Thyroid gland (tissue), 4 donors: ENCODE measurements around the gene MPP3. TPM values are rescaled to one million over a fixed set of nuclear protein-coding genes. Genes with fewer than 3 reads are reported as not detected.

Experiments
- DNase-seq, 2 donors: peaks; one replicate each; pipeline ENCODE4 v3.0.0-alpha.2; 2019
- H3K27ac ChIP-seq, 3 donors: fragments of 200-600 bp; sonication (generic); 1 replicate in 2 of 3; 2 replicates in 1 of 3; pipeline ENCODE4 v1.5.1; 2016 to 2019; ENCODE audit warnings: mild to moderate bottlenecking in 1 of 3, moderate library complexity in 1 of 3
- H3K27me3 ChIP-seq: fragments of 200-600 bp; sonication (generic); one replicate; pipeline ENCODE4 v1.5.1; 2019
- H3K36me3 ChIP-seq, 2 donors: fragments of 200-600 bp; sonication (generic); one replicate each; pipeline ENCODE4 v1.5.1; 2016 to 2019
- H3K4me1 ChIP-seq, 2 donors: fragments of 200-600 bp; sonication (generic); one replicate each; pipeline ENCODE4 v1.5.1; 2017 to 2019
- H3K4me3 ChIP-seq, 3 donors: fragments of 200-600 bp; sonication (generic); replicated peaks in 1 of 3; 1 replicate in 2 of 3; 2 replicates in 1 of 3; pipeline ENCODE4 v1.5.1; 2016; ENCODE audit warnings: mild to moderate bottlenecking in 1 of 3
- H3K9me3 ChIP-seq: fragments of 200-600 bp; sonication (generic); one replicate; pipeline ENCODE4 v1.5.1; 2017
- POLR2A ChIP-seq, 2 donors: fragments of 450-650 bp; IDR thresholded peaks; one replicate each; pipeline ENCODE4 v1.6.1; 2017; ENCODE audit warnings: antibody characterized with exemption in 2 of 2, mild to moderate bottlenecking in 2 of 2, moderate library complexity in 1 of 2
- whole genome bisulfite sequencing, 2 donors: methylation state at CpG; one replicate each; pipeline ENCODE4 v1.1.5; 2017; 5-methylcytosine and 5-hydroxymethylcytosine counted together
- intact Hi-C: fragments of 100-400 bp; cut with DNase I; formaldehyde crosslinking; loops from one replicate; pipeline ENCODE4 v1.15.1; 2023
- total RNA-seq, 4 donors: library from RNA; depleted of rRNA; stranded (reverse); fragments of >200 nt; gene quantifications; one replicate each; pipeline ENCODE4 v1.2.3, GENCODE V29; 2016
- TF ChIP-seq, protein P1 (sequence below), 6 experiments: fragments of 200-600 bp in 3 of 6; fragments of 450-650 bp in 3 of 6; sonication (generic) in 3 of 6; IDR thresholded peaks; one replicate each; pipeline ENCODE4 v1.5.1; 2016 to 2019; ENCODE audit warnings: antibody characterized with exemption in 6 of 6, mild to moderate bottlenecking in 2 of 6, inconsistent platforms in 1 of 6, moderate library complexity in 1 of 6

MPP3 gene
- total RNA-seq, 4 donors from 2014 or later: 7.1 to 20.5 (median 15.4) TPM

DNA sequence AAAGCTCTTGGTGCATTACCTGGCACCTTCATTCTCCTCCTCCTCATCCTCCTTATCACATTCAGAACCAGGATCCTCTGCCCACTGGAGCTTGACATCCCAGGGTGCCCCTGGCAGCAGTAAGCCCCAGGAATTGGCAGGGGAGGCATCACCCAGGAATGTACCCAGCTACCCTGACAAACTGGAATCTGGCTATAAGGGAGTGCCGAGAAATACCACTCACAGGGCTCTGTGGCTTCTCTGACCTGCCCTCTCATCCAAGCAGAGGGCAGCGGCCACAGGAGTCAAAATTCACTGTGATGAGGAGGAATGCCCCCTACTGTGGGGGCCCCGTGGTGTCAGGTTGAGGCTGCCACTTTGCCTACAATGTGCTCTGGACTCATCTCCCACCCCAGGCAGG, 19.6 kb downstream of the MPP3 start:
- TF ChIP-seq, protein P1, sequence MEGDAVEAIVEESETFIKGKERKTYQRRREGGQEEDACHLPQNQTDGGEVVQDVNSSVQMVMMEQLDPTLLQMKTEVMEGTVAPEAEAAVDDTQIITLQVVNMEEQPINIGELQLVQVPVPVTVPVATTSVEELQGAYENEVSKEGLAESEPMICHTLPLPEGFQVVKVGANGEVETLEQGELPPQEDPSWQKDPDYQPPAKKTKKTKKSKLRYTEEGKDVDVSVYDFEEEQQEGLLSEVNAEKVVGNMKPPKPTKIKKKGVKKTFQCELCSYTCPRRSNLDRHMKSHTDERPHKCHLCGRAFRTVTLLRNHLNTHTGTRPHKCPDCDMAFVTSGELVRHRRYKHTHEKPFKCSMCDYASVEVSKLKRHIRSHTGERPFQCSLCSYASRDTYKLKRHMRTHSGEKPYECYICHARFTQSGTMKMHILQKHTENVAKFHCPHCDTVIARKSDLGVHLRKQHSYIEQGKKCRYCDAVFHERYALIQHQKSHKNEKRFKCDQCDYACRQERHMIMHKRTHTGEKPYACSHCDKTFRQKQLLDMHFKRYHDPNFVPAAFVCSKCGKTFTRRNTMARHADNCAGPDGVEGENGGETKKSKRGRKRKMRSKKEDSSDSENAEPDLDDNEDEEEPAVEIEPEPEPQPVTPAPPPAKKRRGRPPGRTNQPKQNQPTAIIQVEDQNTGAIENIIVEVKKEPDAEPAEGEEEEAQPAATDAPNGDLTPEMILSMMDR (IDR thresholded peaks at IDR 0.05): no peak
- TF ChIP-seq POLR2A (IDR thresholded peaks at IDR 0.05): no peak
- Histone ChIP-seq H3K27ac (no peak overlapping the region), H3K4me3 (no peak overlapping the region), H3K4me1 (peaks cover 3 to 17% of the 10 kb centered on the region in 2 donors), H3K36me3 (peaks cover 0 to 4% of the 10 kb centered on the region in 2 donors), H3K9me3 (no peaks in the 10 kb centered on the region), H3K27me3 (no peaks in the 10 kb centered on the region)
- peak; percentile 22 to 40 for DNase-seq
- intact Hi-C loops: no loop called here
- 45 to 54% methylated on average over 3 of the region's 3 CpGs for WGBS, 2 donors

DNA sequence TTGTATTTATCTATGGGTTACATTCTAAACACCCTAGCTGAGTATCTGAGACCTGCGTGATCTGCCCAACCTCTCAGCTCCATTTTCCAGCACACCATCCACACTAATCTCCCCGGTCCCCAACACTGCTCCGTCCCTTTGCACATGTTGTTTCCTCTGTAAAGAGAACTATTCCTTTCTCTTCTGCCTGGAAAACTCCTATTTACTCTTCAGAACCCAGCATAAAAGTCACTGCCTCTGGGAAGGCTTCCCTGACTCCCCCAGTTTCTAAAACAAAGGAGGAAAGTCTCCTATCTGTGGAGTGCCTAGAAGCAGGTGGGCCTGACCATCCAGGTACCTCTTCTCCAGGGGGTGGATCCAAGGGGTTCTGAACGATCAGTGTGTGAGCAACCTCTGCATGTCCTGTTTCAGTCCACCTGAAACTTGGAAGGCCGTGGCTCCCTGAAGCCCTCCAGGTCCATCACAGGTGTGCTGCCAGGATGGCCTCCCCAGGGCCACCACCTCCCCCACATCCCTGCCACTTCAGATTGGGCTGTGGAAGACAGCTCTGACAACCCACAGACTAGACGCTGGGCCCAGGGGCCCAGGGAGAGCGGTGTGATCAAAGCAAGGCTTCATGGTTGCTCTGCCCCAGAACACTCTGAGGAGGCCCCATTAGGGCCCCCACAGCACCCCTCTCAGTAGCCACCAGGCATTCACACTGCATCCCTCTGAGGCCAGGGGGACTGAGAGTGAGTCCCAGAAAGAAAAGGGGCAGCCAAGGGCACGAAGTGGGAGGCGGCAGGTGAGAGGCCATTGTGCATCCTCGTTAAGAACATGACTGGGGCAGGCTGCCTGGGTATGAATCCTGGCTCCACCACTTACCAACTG, 20.3 kb downstream of the MPP3 start:
- WGBS, 2 donors: 89 to 96% methylated on average over 7 to 10 of the region's 10 CpGs
- H3K36me3 ChIP-seq: peaks cover 0 to 4% of the 10 kb centered on the region in 2 donors

DNA sequence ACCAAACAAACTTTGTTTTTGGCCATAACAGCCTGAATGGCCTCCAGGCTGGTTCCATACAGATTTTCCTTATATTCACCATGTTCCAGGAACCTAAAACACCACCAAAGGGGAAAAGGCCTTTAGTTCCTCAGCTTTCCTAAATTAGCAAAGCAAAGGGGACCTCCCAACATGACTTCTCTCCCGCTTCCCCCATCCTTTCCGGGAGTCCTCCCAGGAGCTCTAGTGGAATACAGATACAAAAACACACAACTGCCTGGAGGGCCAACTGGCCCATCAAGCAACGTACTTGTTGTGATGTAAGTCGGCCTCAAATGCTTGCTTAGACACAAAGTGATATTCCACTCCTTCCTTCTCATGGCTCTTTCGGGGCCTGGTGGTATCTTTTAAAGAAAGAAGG, 22.1 kb downstream of the MPP3 start:
- peaks cover 0 to 4% of the 10 kb centered on the region in 2 donors for H3K36me3 ChIP-seq
- intact Hi-C loops: no loop called here
- H3K27me3 ChIP-seq: no peaks in the 10 kb centered on the region
- H3K9me3 ChIP-seq: no peaks in the 10 kb centered on the region
- 69 to 79% methylated on average over 5 of the region's 5 CpGs for WGBS, 2 donors
- H3K4me1 ChIP-seq: peaks cover 3 to 17% of the 10 kb centered on the region in 2 donors
- no peak for TF ChIP-seq POLR2A (IDR thresholded peaks at IDR 0.05)
- TF ChIP-seq, protein P1 (IDR thresholded peaks at IDR 0.05): no peak
- DNase-seq: no peak
- H3K27ac ChIP-seq: peak overlapping the region in 1 of 3 donors; percentile 27
- no peak overlapping the region for H3K4me3 ChIP-seq

More for the DNA sequence above, 20.3 kb downstream of the MPP3 start:
- DNase-seq: no peak
- intact Hi-C loops: no loop called here
- no peak overlapping the region for H3K27ac ChIP-seq
- H3K4me3 ChIP-seq: no peak overlapping the region
- H3K27me3 ChIP-seq: no peaks in the 10 kb centered on the region
- TF ChIP-seq, protein P1 (IDR thresholded peaks at IDR 0.05): no peak
- TF ChIP-seq POLR2A (IDR thresholded peaks at IDR 0.05): no peak
- no peaks in the 10 kb centered on the region for H3K9me3 ChIP-seq
- H3K4me1 ChIP-seq: peaks cover 3 to 17% of the 10 kb centered on the region in 2 donors

DNA sequence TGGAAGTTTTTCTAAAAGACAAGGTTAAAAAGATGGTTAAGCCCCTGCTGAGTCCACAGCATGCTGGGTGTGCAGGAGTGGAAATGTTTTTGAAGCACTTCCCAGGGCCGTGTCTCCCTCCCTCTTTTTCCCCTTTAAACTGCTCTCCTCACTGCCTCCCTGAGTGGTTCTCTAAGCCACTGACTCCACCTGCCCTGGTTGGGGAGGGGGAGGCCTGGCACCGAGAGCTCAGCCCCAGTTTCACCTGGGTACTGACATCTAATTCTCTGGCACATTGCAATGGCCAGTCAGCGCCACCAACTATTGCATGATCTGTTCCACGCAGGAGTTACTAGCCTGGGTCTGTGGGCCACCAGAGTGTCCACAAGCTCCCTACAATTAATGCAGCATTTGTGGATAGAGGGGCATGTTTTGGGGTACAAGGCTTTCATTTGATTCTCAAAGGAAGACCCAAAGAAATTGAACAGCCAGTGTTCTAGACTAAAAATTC, 22.7 kb downstream of the MPP3 start:
- intact Hi-C loops: no loop called here
- 32 to 59% methylated on average over 4 of the region's 4 CpGs for WGBS, 2 donors
- Histone ChIP-seq H3K27ac (peak overlapping the region in 2 of 3 donors; percentile 26 to 27), H3K9me3 (no peaks in the 10 kb centered on the region), H3K27me3 (no peaks in the 10 kb centered on the region), H3K4me3 (no peak overlapping the region), H3K4me1 (peaks cover 3 to 17% of the 10 kb centered on the region in 2 donors), H3K36me3 (peaks cover 0 to 4% of the 10 kb centered on the region in 2 donors)
- TF ChIP-seq, protein P1 (IDR thresholded peaks at IDR 0.05): no peak
- TF ChIP-seq POLR2A (IDR thresholded peaks at IDR 0.05): no peak
- peak; percentile 80 to 84 for DNase-seq

DNA sequence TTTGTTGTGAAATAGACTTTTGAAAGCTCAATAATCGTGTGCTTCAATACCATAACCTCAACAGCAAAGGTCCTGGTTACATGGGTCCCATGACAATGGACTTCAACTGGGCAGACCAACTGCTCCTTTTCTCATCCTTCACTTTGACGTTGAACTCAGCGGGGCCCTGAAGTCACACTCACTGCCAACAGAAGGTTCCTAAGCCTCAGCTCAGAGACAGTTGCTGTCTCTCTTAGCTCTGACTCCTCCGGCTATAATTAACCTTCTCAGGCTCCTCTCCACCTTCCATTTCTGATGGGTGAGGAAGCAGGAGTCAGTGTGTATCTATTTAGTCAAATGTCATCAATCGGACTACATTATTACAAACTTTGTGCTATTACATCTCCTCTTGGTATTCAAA, 23.8 kb downstream of the MPP3 start:
- peaks cover 0 to 4% of the 10 kb centered on the region in 2 donors for H3K36me3 ChIP-seq
- no peaks in the 10 kb centered on the region for H3K27me3 ChIP-seq
- no peaks in the 10 kb centered on the region for H3K9me3 ChIP-seq
- TF ChIP-seq, protein P1 (IDR thresholded peaks at IDR 0.05): no peak
- peaks cover 3 to 17% of the 10 kb centered on the region in 2 donors for H3K4me1 ChIP-seq
- intact Hi-C loops: no loop called here
- DNase-seq: no peak
- no peak overlapping the region for H3K4me3 ChIP-seq
- no peak overlapping the region for H3K27ac ChIP-seq
- 92 to 95% methylated on average over 5 of the region's 5 CpGs for WGBS, 2 donors
